HL-60/S4 treated with phorbol 12-myristate 13-acetate at 8.2 ng/mL for 4 days and 3 days (cell line): ENCODE results near the gene RPL10.

Source experiments
- in situ Hi-C: fragments of 300-500 bp; cut with MboI; formaldehyde crosslinking; loops from 2 replicates; pipeline ENCODE4 v1.15.0; 2022; ENCODE audit warnings: low sequenced_read_pairs

Gene RPL10

DNA sequence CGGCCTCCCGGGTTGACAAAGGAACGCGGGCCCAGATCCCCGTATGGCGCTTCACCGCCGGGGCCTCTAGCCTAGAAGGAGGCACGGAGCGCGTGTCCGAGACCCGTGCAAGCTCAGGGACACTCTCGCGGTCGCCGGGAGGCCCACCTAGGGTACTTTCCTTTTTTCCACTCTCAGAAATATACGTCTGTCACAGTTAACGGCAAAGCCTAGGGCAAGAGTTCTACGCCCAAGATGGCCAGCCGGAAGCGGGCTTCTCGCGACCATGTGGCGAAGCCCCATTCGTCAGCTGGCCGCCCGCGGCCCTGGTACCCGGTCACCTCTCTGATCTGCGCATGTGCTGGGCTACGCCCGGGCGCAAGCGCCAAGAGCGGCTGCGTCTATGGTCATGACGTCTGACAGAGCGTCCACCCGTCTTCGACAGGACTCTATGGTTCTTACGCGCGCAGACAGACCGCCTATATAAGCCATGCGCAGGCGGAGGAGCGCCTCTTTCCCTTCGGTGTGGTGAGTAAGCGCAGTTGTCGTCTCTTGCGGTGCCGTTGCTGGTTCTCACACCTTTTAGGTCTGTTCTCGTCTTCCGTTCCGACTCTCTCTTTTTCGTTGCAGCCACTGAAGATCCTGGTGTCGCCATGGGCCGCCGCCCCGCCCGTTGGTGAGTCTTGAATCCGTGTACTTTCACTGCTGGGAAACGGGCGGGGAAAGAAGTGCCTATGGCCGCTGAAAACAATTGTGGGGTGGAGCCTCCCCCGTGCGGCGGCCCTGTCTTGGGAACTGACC, at the start of gene RPL10:
TSS of gene RPL10 (plus strand) at position 490 of the 780 bp plus-strand sequence. CDS start at position 633, 143 bp downstream.
- in situ Hi-C loops, result no loop called here

DNA sequence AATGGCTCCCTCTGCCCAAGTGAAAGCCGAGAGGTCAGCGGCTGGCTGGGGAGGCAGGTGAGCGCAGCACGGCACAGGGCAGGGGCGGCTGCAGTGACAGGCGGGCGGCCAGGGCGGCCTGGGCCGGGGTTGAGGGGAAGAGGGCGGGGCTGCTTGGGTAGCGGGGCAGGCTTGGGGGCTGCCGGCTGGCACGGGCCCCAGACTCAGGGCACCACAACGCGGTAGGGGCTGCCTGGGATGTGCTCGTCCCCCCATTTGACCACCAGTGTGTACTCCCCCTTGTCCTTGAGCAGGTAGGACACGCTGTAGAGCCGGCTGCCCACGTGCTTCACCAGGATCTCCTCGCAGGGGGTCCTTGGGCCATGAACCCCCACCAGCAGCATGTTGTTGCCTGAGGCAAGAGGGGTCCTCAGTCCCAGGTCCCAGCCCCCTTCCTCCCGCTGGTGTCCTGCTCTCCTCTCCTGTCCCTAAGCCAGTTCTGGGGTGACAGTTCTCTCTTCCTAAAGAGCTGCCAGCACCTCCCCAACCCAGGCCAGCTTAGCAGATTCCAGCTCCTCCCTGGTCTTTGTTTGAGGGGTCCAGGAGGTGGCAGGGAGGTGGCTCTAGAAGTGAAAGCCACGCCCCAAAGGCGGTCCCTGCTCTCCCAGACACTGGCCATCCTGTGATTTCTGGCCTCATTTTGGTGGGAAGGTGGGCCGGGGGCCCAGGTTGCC, 49.4 kb upstream of the RPL10 start:
- in situ Hi-C loops, result no loop called here

DNA sequence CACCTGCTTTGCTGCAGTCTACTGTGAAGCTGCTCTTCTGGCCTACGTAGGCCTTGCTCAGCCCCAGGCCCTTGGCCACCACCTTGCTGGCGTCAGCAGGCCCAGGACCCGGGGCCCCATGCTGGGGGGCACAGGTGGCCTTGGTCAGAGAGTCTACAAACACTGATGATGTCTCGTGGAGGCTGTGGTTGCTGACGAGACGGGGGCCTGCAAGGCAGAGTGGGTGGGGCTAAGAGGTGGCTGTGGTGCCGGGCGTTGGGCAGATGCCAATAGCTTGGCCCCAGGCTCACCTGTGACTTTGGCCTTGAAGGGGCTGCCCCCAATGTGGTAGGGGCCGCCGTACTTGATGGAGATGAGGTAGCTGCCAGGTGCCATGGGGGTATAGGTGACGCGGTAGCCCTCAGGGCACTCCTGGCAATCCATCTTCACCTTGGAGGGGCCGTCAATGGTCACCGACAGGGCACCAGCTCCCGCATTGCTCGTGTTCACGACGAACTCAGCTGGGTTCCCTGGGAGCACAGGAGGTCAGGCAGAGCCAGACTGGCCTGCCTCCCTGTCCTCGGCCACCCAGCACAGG, 48.7 kb upstream of the RPL10 start:
- in situ Hi-C loops, result no loop called here

DNA sequence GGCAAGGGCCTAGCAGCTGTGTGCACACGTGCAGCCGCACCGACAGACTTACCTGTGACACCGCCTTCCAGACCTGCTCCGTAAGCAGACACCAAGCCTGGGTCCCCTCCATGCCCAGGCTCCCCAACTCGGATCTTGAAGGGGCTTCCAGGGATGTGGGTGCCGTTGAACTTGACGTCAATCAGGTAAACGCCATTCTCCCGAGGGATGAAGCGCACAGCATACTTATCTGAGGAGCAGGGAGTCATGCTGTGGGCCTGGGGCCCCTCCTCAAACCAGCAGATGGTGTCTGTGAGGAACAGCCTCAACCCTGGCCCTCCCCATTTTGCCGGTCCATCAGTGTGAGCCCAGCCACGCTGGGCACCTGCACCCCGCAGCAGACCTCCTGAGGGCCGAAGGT, 48.2 kb upstream of the RPL10 start:
- in situ Hi-C loops, result no loop called here

DNA sequence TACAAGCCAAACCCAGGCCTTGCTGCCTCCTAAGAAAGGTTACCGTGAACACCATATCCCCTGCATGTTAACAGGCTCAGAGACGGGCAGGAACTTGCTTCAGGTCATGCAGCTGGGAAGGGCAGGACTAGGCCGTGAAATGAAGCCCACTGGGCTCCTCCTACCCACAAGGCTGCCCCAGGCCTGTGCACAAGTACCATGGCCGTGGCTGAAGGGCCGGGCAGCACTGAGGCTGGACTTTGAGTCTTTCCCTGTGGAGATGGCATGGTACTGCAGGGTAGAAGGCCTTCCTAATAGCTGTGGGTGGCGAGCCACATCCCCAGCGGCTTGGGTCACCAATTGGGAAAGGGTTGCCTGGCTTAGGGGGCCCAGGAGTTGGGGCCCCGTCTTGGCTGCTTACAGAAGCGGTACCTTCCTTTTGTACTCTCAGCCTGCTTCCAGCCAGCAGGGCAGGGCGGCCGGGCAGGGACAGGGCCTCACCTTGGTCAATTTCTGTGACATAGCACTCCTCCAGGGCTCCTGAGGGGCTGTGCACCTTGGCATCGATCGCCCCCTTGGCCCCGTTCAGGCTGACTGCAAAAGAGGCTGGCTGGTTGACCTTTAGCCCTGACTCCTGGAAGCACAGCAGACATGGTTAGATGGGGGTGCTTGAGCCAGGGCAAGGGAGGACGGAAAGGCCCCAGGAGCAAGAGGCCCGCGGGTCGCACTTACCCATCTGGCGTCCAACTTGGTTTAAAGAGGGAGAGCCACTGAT, 47.6 kb upstream of the RPL10 start:
- in situ Hi-C loops, result no loop called here

DNA sequence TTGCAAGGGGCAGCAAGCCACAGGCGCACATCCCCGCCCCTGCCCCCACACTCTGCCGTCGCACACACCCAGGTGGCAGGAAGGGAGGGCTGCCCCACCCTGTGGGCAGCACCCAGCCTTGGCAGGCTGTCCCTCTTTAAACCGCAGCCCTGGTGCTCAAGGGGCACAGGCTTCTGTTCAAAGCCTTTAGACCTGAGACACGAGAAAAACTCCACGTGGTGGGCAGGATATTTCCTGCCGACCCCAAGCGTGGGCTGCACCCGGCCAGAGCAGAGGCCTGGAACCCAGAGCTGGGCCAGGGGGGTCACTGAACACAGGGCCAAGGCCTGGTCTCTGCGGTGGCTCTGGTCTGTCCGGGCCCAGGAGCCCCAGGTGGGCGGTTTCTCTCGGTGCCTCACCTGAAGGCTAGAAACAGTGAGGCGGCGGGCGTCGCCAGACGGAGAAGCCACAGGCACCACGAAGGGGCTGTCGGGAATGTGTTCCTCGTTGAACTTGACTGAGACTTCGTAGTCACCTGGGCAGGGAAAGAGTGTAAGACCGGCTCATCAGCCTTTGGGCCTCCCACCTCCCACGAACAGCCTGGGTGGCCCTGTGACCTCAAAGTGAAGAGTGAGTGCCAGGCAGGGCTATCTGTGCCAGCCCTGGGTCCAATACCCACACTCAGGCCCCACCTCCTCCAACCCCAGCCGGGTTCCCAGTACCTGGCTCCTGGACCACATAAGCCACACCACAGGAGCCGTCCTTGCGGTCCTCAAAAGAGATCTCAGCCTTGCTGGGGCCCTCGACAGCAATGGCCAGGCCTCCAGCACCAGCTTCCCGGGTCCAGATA, 46.8 kb upstream of the RPL10 start:
- in situ Hi-C loops, result no loop called here

DNA sequence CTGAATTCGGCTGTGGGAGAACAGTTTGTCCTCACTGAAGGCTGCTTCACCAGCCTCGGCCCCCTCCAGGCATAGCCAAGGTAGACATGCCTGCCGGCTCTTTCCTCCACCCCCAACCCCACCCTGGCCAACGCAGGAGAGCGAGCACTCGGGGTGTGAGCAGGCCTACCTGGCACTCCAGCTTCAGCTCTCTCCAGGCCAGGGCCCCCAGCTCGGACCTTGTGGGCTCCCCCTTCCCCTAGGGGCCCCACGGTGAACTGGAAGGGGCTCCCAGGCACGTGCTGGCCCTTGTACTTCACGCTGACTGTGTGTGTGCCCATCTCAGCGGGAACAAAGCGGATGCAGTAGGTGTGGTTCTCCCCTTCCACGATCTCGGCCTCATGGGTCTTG, 46.2 kb upstream of the RPL10 start:
- in situ Hi-C loops, result no loop called here

DNA sequence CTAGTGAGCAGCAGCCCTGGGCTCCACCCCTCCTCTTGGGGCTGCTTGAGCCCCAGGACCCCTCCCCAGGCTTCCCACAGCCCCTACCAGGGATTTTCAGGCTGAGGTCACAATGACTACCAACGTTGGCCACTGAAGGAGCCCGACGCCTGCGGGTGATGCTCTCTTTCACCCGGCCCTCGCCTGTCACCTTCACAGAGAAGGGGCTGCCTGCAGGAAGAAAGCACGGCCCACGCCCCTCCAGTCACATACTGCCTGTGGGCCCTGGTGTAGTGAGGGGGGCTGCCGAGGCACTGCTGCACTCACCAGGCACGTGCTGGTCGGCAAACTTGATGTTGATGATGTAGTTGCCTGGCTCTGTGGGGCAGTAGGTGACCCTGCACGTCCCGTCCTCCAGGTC, 45.7 kb upstream of the RPL10 start:
- in situ Hi-C loops, result no loop called here

DNA sequence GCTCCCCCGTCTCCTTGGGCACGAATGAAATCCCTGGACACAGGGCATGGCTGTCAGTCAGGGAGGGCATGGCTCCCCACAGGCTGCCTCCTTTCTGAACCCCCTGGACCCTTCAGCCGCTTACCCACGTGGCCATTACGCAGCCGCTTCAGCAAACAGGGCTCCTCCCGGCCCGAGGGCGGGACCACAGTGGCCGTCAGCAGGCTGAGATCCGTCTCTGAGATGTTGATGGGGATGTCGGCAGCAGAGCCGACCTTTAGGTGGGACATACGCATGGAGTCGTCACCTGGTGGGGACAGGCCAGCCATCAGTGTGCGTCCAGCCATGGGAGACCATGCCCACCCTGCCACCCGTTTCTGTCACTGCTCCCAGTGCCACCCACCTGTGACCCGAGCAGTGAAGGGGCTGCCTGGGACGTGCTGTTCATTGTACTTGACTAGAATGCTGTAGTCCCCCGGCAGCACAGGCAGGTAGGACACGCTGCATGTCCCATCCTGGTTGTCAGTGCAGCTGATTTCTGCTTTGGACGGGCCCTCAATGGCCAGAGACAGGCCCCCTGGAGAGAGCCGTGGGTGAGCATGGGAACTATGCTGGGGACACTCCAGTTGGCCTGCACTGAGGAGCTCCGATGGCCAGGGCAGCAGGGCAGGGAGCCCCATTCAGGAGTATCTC, 44.9 kb upstream of the RPL10 start:
- in situ Hi-C loops, result no loop called here

DNA sequence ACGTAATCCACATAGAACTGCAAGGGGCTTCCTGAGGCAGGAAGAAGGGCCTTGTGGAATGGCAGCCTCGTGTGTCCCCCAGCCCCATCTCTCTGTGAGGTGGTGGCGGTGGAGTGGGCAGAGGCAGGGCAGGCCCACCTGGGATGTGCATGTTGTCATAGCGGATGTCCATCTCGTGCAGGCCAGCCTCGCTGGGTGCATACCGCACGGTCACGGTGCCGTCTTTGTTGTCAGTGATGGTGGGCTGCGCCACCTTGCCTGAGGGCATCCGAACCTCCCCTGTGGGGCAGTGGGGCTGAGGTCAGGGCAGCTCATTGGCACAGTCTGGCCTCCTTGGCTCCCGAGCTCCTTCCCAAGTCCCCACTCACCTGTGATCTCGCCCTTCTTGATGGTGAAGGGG, 44.2 kb upstream of the RPL10 start:
- in situ Hi-C loops, result no loop called here

DNA sequence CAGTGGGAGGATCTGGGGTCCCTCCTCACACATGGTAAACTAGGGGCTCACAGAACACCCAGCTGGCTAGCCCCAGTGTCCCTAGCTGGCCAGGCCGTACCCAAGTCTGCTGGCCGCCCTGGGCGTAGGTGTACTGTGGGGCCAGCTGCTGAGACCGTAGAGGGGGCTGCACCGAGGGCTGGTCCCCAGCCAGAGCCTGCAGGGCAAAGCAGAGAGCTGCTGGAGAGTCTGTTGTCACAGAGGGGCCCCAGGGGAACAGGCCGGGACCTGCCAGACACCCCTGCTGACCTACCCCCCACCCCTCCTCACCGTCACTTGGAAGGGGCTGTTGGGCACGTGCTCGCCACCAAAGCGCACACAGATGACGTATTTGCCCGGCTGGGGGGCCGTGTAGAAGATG, 43.7 kb upstream of the RPL10 start:
- in situ Hi-C loops, result no loop called here

DNA sequence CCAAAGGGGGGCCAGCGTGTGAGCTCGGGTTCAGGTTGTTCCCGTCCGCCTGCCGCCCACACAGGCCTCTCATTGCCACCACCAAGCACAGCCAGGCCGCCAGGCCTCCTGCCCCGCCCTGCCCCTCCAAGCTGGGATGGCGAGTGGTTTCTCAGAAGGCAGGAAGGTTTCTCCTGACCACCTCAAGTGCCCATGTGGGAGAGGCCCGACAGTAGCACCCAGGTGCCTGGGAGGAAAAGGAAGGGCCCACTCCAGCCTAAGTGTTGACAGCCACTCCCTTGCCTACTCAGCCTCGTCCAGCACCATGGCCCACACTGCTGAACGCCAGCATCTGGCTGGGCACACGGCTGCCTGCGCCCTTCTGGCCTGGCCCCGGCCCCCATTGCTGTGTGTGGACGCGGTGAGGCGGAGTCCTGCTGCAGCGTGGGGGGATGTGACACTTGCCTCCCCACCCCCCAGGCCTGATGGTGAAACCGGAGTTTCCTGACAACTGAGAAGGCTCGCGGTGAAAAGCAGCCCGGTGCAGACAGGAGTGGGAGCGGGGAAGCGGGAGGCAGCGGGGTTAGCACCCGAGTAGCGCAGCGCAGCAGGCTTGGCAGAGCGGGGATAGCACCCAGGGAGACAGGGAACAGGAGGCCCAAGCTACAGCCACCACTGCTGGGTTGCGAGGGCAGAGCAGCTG, 42.9 kb upstream of the RPL10 start:
- in situ Hi-C loops, result no loop called here

DNA sequence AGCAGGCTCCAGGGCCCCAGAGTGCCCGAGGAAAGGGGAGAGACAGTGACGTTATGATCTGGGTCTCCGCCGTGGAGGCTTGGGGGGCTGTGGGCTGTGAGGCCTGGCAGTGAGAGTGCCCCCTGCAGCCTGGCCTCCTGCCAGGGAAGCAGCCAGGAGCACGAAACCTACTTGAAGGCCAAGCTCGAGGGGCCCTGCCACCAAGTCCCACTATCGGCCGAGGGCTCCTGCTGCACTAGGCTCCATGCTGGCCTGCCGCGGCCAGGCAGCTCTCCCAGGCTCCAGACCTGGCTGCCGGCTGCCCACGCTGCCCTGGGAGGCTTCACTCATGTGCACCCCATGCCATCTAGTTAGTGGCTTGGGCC, 42.4 kb upstream of the RPL10 start:
- in situ Hi-C loops, result no loop called here

DNA sequence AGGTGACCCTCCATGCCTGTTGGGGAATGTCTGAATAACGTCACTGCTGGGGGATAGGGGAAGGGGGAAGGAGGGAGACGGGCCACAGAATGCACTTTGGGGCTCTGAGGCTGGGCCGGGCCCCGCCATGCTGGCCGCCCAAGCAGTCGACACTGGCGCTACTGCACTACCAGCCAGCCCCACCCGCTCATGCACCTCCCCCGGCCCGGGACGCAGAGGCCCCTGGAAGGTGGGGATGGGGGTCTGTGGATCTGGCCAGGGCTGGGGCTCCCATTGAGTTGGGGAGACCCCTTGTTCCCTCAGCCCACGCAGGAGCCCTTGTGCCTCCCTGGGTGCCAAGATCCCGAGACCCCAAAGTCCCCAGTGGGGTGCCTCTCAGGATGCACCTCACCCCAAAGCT, 41.6 kb upstream of the RPL10 start:
- in situ Hi-C loops, result no loop called here

DNA sequence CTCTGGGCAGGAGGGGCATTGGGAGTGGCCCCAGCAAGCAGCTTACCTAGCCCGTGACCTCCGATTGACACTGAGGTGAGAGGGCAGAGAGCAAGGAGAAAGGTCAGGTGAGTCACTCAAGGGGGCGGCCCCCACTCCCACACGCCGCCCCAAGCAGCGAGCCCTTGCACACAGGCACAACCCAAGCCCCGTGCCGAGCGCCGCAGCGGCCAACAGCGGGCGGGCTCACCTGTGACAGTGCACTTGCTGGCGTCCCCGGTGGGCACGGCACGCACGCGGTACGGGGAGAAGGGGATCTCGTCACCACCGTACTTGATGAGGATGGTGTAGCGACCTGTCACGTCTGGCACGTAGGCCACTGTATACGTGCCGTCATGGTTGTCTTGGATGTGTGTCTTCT, 41.0 kb upstream of the RPL10 start:
- in situ Hi-C loops, result no loop called here

DNA sequence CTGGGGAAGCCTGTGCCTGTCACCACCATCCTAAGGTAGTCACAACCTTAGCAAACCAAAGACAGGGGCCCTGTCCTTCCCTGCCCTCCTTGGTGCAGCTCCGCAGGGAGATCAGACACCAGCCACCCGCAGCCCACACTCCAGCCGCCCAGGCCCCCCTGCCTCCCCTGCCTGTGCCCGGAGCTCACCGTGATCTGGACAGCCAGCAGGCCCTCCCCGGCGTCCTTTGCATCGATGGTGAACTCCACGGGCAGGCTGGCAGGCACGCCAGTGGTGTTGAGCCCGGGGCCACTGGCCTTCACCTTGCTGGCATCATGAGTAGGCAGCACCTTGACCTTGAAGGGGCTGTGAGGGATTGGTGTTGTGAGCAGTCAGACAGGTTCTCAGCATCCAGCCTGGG, 40.2 kb upstream of the RPL10 start:
- in situ Hi-C loops, result no loop called here

DNA sequence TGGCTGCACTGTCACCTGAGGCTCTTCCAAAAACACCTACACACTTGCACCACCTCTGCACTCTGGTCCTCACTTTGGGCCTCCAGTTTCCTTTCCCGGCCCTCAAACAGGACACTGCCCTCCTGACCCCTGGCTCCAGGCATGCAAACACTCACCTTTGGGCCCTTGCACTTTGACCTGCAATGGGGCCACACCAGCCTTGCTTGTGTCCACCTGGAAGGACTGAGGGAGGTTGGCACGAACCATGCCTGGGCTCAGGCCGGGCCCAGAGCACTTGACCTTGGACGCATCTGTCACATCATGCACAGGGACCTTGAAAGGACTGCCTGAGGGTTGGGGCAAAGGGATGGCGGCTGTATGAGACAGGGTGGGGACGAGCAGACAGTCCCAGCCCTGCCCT, 39.3 kb upstream of the RPL10 start:
- in situ Hi-C loops, result no loop called here

DNA sequence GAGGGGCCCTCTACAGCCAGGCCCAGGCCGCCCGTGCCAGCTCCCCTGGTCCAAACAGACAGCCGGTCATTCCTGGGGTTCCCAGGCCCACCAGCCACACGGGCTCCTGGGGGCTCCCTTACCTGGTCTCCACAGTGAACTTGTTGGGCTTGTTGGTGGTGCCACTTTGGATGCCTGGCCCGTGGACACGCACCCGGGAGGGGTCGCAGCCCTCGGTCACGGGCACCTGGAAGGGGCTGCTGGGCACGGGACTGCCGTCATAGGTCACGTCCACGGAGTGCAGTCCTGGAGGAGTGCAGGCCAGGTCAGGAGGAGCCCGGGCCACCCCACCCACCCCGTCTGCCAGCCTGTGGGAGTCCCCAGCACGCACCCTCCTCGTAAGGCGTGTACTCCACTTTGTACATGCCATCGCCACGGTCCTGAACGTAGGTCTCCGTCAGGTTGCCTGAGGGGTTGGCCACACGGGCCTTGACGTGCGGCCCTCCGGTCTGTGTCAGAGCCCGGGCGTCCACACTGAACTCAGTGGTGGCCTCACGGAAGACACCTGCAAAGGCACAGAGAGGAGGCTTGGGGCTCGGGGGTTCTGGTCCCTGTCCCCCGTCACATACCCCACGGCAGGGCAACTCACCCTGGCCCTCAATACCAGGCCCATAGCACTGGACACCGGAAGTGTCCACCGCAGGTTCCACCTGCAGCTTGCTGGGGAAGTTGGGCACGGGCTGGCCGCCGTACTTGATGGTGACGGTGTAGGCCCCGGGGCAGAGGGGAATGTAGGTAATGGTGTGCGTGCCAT, 38.6 kb upstream of the RPL10 start:
- in situ Hi-C loops, result no loop called here
